ENCODE results near the gene FARS2.

Gene FARS2

DNA sequence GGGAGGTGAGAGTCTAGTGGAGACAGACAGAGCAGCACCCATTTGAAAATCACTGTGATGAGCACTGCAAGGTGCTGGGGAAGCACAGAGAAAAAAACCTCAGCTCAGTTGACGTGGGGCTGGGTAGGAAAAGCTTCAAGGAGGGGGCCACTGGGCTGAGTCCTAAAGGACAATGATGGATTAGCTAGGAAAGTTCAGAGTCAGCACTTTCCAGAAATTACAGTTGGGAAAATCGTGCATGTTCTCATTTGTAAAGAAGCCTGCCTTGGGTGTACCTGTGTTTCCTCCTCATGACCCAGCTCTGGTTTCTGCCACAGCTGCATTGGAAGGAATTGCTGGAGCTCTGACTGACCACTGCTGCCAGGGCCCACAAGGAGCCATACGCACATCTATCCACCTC is 221.3 kb downstream of the FARS2 start:
- Histone ChIP-seq H3K9ac (ENCODE audit: low read depth, low read length) (no peak overlapping the region), H3K9me3 (ENCODE audit: control insufficient read depth, insufficient read depth, low read length) (no peaks in the 10 kb centered on the region), H3K4me1 (ENCODE audit: control insufficient read depth, insufficient read depth, low read length) (no peaks in the 10 kb centered on the region), H3K27me3 (ENCODE audit: control insufficient read depth, insufficient read depth, low read length) (no peaks in the 10 kb centered on the region), H3K36me3 (ENCODE audit: control insufficient read depth, insufficient read depth, low read length) (no peaks in the 10 kb centered on the region), H3K4me3 (ENCODE audit: low read depth, low read length) (no peak overlapping the region)

DNA sequence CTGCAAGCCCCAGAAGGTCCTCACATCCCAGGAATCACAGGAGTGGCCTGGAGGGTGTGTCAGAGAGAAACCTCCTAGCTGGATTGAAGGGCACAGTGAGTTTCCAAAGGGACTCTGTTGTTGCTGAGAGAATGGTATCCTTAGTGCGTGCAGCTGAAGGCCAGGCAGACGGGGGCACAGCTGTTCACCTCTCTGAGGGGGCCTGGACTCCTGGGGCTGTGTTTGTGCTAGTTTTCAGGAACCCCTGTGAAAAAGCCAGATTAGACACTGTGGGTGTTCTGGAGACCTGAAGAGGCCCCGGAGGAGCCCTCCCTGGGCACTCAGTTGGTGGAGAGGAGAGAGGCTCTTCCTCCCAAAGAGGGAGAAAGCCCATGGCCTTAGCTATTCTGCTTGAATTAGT is 223.4 kb downstream of the FARS2 start:
- Histone ChIP-seq H3K36me3 (ENCODE audit: control insufficient read depth, insufficient read depth, low read length) (no peaks in the 10 kb centered on the region), H3K9ac (ENCODE audit: low read depth, low read length) (no peak overlapping the region), H3K9me3 (ENCODE audit: control insufficient read depth, insufficient read depth, low read length) (no peaks in the 10 kb centered on the region), H3K4me3 (ENCODE audit: low read depth, low read length) (no peak overlapping the region), H3K27me3 (ENCODE audit: control insufficient read depth, insufficient read depth, low read length) (no peaks in the 10 kb centered on the region), H3K4me1 (ENCODE audit: control insufficient read depth, insufficient read depth, low read length) (no peaks in the 10 kb centered on the region)

DNA sequence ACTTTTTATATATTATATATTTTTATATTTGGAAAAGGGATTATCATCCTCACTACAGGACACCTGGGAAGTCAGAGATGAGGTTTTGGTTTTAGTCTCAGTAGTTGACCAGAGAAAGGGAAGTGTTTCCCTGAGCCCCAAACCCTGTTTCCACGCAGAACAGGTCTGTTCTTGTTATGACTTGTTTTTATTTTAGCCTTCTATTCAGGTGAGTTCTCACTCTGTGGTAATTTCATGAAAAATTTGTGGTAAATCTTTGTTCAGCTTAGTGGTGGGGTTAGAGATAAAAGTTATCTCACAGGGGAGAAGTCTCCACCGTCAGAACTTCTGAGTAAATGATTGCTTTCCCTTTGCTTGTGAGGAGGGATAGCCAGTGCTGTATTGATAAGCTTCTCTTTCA is 224.9 kb downstream of the FARS2 start:
- no peaks in the 10 kb centered on the region for H3K27me3 ChIP-seq (ENCODE audit: control insufficient read depth, insufficient read depth, low read length)

DNA sequence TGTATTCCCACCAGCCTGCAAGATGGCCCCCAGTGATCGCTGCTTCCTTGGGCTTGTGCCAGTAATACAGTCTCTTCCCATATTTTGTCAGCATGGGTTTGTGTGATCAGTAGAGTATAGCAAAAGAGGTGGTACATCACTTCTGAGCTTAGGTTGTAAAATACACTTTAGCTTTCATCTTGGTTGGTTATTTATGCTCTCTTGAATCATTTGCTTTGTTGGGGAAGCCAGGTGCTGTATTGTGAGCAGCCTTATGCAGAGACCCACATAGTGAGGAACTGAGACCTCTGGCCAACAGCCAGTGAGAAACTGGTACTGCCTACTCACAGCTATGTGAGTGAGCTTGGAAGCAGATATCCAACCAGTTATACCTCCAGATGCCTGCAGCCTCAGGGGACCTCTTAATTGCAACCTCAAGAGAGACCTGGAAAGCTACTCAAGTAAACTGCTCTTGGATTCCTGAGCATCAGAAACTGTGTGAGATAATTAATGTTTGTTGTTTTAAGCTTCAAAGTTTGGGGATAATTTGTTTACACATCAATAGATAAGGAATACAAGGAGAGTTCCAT is 229.3 kb downstream of the FARS2 start:
- Histone ChIP-seq H3K4me3 (ENCODE audit: low read depth, low read length) (no peak overlapping the region), H3K9me3 (ENCODE audit: control insufficient read depth, insufficient read depth, low read length) (no peaks in the 10 kb centered on the region), H3K27me3 (ENCODE audit: control insufficient read depth, insufficient read depth, low read length) (no peaks in the 10 kb centered on the region), H3K36me3 (ENCODE audit: control insufficient read depth, insufficient read depth, low read length) (no peaks in the 10 kb centered on the region), H3K9ac (ENCODE audit: low read depth, low read length) (no peak overlapping the region), H3K4me1 (ENCODE audit: control insufficient read depth, insufficient read depth, low read length) (no peaks in the 10 kb centered on the region)

More for the DNA sequence above, 224.9 kb downstream of the FARS2 start:
- no peaks in the 10 kb centered on the region for H3K36me3 ChIP-seq (ENCODE audit: control insufficient read depth, insufficient read depth, low read length)
- H3K9ac ChIP-seq (ENCODE audit: low read depth, low read length): no peak overlapping the region
- no peaks in the 10 kb centered on the region for H3K9me3 ChIP-seq (ENCODE audit: control insufficient read depth, insufficient read depth, low read length)
- no peak overlapping the region for H3K4me3 ChIP-seq (ENCODE audit: low read depth, low read length)
- no peaks in the 10 kb centered on the region for H3K4me1 ChIP-seq (ENCODE audit: control insufficient read depth, insufficient read depth, low read length)

DNA sequence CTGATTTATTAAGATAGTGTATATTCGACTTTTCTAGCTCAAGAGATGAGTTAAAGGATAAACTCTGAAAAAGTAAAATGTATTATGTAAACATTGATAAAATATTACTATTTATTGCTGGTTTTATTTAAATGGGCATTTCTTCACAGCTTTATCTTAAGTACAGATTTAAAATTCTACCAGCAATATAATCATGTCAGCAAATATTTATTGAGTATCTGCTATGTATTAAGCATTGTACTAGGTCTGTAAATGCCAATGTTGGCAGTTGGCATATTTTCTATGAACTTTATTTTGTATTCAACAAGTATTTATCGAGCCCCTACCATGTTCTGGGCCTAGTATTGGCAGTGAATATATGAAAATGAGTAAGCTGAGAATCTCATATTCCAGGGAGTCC is 231.0 kb downstream of the FARS2 start:
- no peak overlapping the region for H3K9ac ChIP-seq (ENCODE audit: low read depth, low read length)
- no peak overlapping the region for H3K4me3 ChIP-seq (ENCODE audit: low read depth, low read length)
- H3K4me1 ChIP-seq (ENCODE audit: control insufficient read depth, insufficient read depth, low read length): no peaks in the 10 kb centered on the region
- H3K36me3 ChIP-seq (ENCODE audit: control insufficient read depth, insufficient read depth, low read length): no peaks in the 10 kb centered on the region
- H3K27me3 ChIP-seq (ENCODE audit: control insufficient read depth, insufficient read depth, low read length): no peaks in the 10 kb centered on the region
- no peaks in the 10 kb centered on the region for H3K9me3 ChIP-seq (ENCODE audit: control insufficient read depth, insufficient read depth, low read length)

DNA sequence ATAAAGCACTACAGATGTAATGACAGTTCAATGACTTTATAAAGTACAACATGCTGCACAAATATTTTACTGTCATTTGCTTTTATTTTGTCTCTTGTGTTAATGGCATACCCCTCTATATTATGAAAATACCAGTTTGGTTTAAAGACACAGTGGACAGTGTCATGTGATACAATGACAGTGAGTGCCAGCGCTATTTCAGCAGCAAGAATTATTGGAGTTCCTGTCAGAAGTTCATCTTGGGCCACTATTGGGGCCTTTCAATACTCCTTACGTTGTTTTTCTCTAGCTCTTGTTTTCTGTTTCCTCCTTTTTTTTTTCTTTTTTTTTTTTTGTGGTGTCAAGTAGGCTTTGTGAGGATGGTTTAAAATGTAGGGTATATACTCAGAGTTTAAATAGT is 232.5 kb downstream of the FARS2 start:
- Histone ChIP-seq H3K4me1 (ENCODE audit: control insufficient read depth, insufficient read depth, low read length) (no peaks in the 10 kb centered on the region), H3K27me3 (ENCODE audit: control insufficient read depth, insufficient read depth, low read length) (no peaks in the 10 kb centered on the region), H3K36me3 (ENCODE audit: control insufficient read depth, insufficient read depth, low read length) (no peaks in the 10 kb centered on the region), H3K9me3 (ENCODE audit: control insufficient read depth, insufficient read depth, low read length) (no peaks in the 10 kb centered on the region), H3K4me3 (ENCODE audit: low read depth, low read length) (no peak overlapping the region), H3K9ac (ENCODE audit: low read depth, low read length) (no peak overlapping the region)

DNA sequence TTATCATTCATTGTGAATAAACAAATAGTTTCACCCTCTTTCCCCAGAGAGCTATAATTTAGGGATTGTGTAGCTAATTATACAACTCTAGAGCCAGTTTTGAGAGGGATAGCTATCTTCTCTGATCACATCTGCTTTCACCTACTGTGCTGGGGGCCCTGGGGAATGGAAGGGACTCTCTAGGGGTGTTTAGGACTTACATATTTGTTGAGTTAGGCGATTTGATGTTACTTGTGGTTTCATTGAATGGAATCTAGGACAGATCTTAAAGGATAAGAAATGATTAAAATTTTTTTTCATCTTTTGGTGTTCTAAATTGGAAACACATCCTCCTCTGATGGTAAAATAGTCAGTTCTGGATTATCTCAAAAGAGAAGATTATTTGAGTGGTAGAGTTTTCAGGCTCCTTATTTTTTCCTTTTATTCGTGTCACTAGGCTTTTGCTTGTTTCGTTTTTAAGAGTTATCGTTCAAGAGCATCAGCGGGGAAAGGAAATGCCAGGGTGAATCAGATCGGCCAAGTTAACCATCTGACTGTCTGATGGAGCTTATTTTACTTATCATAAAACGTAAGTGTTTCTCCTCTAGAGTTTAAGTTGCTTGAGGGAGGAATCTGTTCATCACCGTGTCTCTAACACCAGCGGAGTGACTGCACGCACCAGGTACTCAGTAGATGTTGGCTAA is 236.7 kb downstream of the FARS2 start:
- Histone ChIP-seq H3K4me3 (ENCODE audit: low read depth, low read length) (no peak overlapping the region), H3K9ac (ENCODE audit: low read depth, low read length) (no peak overlapping the region), H3K9me3 (ENCODE audit: control insufficient read depth, insufficient read depth, low read length) (no peaks in the 10 kb centered on the region), H3K4me1 (ENCODE audit: control insufficient read depth, insufficient read depth, low read length) (no peaks in the 10 kb centered on the region), H3K36me3 (ENCODE audit: control insufficient read depth, insufficient read depth, low read length) (no peaks in the 10 kb centered on the region), H3K27me3 (ENCODE audit: control insufficient read depth, insufficient read depth, low read length) (no peaks in the 10 kb centered on the region)

DNA sequence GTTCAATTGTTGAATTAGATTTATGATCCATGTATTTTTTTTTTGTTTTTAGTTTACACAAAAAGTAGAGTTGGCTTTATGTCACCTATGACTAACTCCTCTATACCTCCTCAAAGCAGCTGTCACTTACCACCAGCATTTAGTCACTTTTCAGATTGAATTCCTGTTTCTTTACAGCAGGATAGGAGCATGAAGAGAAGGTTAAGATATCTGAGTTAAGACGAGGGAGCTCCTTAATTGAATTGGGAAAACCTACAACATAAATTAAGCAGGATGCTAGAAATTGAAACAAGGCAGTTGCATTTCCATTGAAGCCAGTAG is 237.2 kb downstream of the FARS2 start:
- Histone ChIP-seq H3K4me1 (ENCODE audit: control insufficient read depth, insufficient read depth, low read length) (no peaks in the 10 kb centered on the region), H3K9ac (ENCODE audit: low read depth, low read length) (no peak overlapping the region), H3K9me3 (ENCODE audit: control insufficient read depth, insufficient read depth, low read length) (no peaks in the 10 kb centered on the region), H3K36me3 (ENCODE audit: control insufficient read depth, insufficient read depth, low read length) (no peaks in the 10 kb centered on the region), H3K27me3 (ENCODE audit: control insufficient read depth, insufficient read depth, low read length) (no peaks in the 10 kb centered on the region), H3K4me3 (ENCODE audit: low read depth, low read length) (no peak overlapping the region)

DNA sequence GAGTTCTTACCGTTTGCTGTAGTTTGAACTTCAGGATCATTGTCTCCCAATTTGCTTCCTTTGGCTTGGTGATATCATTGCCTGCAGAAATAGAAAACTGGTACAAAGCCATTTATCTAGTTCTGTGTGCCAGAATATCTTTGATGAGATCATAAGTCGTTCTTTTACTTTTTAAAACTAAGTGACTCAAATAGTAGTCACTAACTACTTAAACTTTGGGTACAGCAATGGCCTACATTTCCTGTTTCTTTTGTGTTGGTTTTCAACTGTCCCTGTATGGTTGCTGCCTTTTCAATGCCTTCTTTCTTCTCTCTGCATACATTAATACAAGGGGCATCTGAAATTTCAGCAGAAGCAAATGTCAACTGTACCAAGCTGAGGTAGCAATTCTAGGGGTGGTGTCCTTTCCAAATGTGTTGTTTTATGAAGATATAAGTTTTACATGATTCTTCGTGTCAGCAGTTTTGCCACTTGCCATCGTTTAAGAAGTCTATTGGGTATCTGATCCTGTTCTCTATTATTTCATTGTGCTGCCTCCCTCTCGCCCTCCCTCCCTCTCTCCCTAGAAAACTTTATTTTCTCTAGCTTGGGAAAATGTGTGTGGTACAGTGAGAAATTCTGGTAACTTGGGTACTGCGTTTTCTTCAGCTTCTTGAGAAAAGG is 238.5 kb downstream of the FARS2 start:
- H3K4me1 ChIP-seq (ENCODE audit: control insufficient read depth, insufficient read depth, low read length): no peaks in the 10 kb centered on the region
- no peaks in the 10 kb centered on the region for H3K27me3 ChIP-seq (ENCODE audit: control insufficient read depth, insufficient read depth, low read length)
- H3K4me3 ChIP-seq (ENCODE audit: low read depth, low read length): no peak overlapping the region
- H3K36me3 ChIP-seq (ENCODE audit: control insufficient read depth, insufficient read depth, low read length): no peaks in the 10 kb centered on the region
- no peak overlapping the region for H3K9ac ChIP-seq (ENCODE audit: low read depth, low read length)
- no peaks in the 10 kb centered on the region for H3K9me3 ChIP-seq (ENCODE audit: control insufficient read depth, insufficient read depth, low read length)

DNA sequence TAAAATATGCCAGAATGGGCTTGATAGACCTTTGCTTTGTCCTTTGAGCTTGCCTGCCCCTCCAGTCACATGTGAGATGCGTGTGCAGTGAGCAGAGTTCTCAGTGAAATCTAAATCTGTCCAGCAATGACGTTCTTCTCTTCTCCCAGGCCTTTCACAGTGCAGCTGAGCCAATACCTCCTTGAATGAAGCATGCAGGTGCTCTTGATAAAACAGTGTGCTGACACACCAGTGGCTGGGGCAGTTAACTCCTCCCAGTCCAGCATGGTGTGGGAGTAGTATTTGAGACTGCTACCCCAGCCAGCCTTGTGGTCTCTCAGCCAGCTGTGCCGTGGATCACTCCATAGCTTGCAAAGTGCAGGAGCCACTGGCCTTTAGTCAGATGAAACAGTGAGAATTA is 240.5 kb downstream of the FARS2 start:
- H3K4me3 ChIP-seq (ENCODE audit: low read depth, low read length): no peak overlapping the region
- H3K9ac ChIP-seq (ENCODE audit: low read depth, low read length): no peak overlapping the region
- H3K4me1 ChIP-seq (ENCODE audit: control insufficient read depth, insufficient read depth, low read length): no peaks in the 10 kb centered on the region
- H3K36me3 ChIP-seq (ENCODE audit: control insufficient read depth, insufficient read depth, low read length): no peaks in the 10 kb centered on the region
- no peaks in the 10 kb centered on the region for H3K9me3 ChIP-seq (ENCODE audit: control insufficient read depth, insufficient read depth, low read length)
- no peaks in the 10 kb centered on the region for H3K27me3 ChIP-seq (ENCODE audit: control insufficient read depth, insufficient read depth, low read length)

DNA sequence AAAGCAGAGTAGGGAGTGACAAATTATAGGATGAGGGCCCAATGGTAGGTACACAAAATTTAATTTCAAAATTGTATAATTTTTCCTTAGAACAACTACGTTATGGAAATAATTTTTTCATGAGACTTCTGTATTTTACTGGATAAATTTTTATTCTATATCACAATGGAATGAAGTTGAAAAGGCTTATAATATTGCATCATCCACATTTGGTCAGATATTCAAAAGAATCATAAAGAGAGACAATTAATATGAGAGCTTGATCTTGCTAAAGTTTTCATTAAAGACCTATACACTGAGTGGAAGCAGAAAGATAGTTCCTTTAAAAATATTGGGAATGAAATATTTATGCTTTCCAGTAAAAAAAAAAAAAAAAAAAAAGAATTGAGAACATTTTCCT is 242.8 kb downstream of the FARS2 start:
- Histone ChIP-seq H3K9me3 (ENCODE audit: control insufficient read depth, insufficient read depth, low read length) (no peaks in the 10 kb centered on the region), H3K36me3 (ENCODE audit: control insufficient read depth, insufficient read depth, low read length) (no peaks in the 10 kb centered on the region)

DNA sequence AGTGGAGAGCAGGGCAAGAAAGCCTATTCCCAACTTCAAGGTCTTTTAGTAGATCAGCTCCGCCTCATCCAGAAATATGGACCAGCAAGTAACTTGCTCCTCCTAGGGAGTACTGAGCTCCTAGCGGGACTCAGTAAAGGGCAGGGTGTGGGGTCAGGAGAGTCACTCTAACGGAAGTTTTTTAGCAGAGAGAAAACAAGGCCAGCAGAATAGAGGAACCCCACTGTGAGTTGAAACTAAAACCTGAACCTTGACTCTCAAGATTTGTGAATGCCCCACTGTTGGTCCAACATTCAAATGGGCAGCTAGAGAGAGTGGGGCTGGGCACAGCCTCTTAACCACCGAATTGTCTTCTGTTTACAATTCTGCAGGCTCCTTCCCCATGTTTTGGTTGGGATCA is 244.8 kb downstream of the FARS2 start:
- H3K4me3 ChIP-seq (ENCODE audit: low read depth, low read length): no peak overlapping the region
- H3K9ac ChIP-seq (ENCODE audit: low read depth, low read length): no peak overlapping the region
- H3K36me3 ChIP-seq (ENCODE audit: control insufficient read depth, insufficient read depth, low read length): no peaks in the 10 kb centered on the region
- no peaks in the 10 kb centered on the region for H3K27me3 ChIP-seq (ENCODE audit: control insufficient read depth, insufficient read depth, low read length)
- no peaks in the 10 kb centered on the region for H3K9me3 ChIP-seq (ENCODE audit: control insufficient read depth, insufficient read depth, low read length)
- peaks cover 6% of the 10 kb centered on the region for H3K4me1 ChIP-seq (ENCODE audit: control insufficient read depth, insufficient read depth, low read length)

More for the DNA sequence above, 242.8 kb downstream of the FARS2 start:
- H3K9ac ChIP-seq (ENCODE audit: low read depth, low read length): no peak overlapping the region
- H3K4me3 ChIP-seq (ENCODE audit: low read depth, low read length): no peak overlapping the region
- no peaks in the 10 kb centered on the region for H3K4me1 ChIP-seq (ENCODE audit: control insufficient read depth, insufficient read depth, low read length)
- no peaks in the 10 kb centered on the region for H3K27me3 ChIP-seq (ENCODE audit: control insufficient read depth, insufficient read depth, low read length)
